Thyroid gland (tissue), 4 donors: ENCODE measurements around the gene PALLD.

Experiments
- POLR2A ChIP-seq, 2 donors: fragments of 450-650 bp; IDR thresholded peaks; one replicate each; pipeline ENCODE4 v1.6.1; 2017; ENCODE audit warnings: antibody characterized with exemption in 2 of 2, mild to moderate bottlenecking in 2 of 2, moderate library complexity in 1 of 2
- TF ChIP-seq, protein P1 (sequence below), 6 experiments: fragments of 200-600 bp in 3 of 6; fragments of 450-650 bp in 3 of 6; sonication (generic) in 3 of 6; IDR thresholded peaks; one replicate each; pipeline ENCODE4 v1.5.1; 2016 to 2019; ENCODE audit warnings: antibody characterized with exemption in 6 of 6, mild to moderate bottlenecking in 2 of 6, inconsistent platforms in 1 of 6, moderate library complexity in 1 of 6

DNA sequence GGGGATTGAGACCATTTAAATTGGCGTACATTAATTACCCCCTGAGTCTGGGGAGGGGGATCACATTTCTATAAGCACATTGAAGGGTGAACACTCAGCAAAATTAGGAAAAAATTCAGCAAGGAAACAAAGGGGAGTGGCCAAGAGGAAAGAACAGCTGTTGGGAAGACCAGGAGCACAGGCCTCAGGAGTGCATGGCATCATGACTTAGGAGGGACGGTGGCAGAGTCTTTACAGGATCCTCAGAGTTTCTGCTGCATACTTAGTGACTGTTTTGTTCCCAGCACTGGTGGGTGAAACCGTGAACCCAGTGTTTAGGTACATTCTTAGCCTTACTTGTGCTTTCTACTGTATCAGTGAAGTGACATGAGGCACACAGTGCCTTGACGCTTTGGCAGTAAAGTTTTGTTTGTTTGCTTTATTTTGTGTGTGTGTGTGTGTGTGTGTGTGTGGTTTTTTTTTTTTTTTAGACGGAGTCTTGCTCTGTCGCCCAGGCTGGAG, 391.9 kb downstream of the PALLD start:
- TF ChIP-seq, protein P1, sequence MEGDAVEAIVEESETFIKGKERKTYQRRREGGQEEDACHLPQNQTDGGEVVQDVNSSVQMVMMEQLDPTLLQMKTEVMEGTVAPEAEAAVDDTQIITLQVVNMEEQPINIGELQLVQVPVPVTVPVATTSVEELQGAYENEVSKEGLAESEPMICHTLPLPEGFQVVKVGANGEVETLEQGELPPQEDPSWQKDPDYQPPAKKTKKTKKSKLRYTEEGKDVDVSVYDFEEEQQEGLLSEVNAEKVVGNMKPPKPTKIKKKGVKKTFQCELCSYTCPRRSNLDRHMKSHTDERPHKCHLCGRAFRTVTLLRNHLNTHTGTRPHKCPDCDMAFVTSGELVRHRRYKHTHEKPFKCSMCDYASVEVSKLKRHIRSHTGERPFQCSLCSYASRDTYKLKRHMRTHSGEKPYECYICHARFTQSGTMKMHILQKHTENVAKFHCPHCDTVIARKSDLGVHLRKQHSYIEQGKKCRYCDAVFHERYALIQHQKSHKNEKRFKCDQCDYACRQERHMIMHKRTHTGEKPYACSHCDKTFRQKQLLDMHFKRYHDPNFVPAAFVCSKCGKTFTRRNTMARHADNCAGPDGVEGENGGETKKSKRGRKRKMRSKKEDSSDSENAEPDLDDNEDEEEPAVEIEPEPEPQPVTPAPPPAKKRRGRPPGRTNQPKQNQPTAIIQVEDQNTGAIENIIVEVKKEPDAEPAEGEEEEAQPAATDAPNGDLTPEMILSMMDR (IDR thresholded peaks at IDR 0.05): no peak
- no peak for TF ChIP-seq POLR2A (IDR thresholded peaks at IDR 0.05)
